HepG2 (cell line): ENCODE data around the gene SEM1. TPM values are rescaled to one million over a fixed set of nuclear protein-coding genes. Genes with fewer than 3 reads are reported as not detected.

Experiments used
- ATAC-seq: fragments of 200-7000 bp; cut with Tn5 transposase; 3 replicates; pipeline ENCODE4 v1.9.1; 2020; ENCODE audit warnings: mild to moderate bottlenecking, moderate library complexity
- BruUV-seq: library from RNA; stranded (reverse); fragments of 400-500 nt; replicated peaks from 2 replicates; lab custom pipeline; 2021; lab: Mats Ljungman, UMichigan
- CTCF ChIA-PET: fragments of 300-600 bp; formaldehyde crosslinking; extraction: SDS; loops from one replicate; lab custom pipeline; 2021; ENCODE audit warnings: low total read pairs, inconsistent platforms, low intra/inter-chr PET ratio; lab: Yijun Ruan, JAX
- POLR2A ChIA-PET: fragments of 350-600 bp; sonication (Branson Sonifier 250); formaldehyde crosslinking; loops from one replicate; lab custom pipeline; 2020; ENCODE audit warnings: antibody characterized with exemption, inconsistent platforms; lab: Yijun Ruan, JAX
- DNase-seq: peaks from one replicate; pipeline ENCODE4 v3.0.0-alpha.2; 2015; ENCODE audit warnings: low spot score
- FAIRE-seq: peaks from 3 replicates; lab custom pipeline; 2011; peaks lifted over from hg19 to GRCh38; lab: Jason Lieb, UNC
- H2AFZ ChIP-seq: one replicate; pipeline ENCODE4 v1.6.1; 2011; ENCODE audit warnings: low read length, inconsistent platforms
- H3K27ac ChIP-seq: fragments of 300-600 bp; 3 replicates; pipeline ENCODE4 v1.8.0; 2011; ENCODE audit warnings: mixed run types, mild to moderate bottlenecking, mixed read lengths, low read length, inconsistent platforms; ENCODE audit not compliant: insufficient read depth; ENCODE audit errors: extremely low read length
- H3K27me3 ChIP-seq, 2 experiments: fragments of 200-600 bp in 1 of 2; 2 replicates in 1 of 2; 3 replicates in 1 of 2; pipeline versions ENCODE4 v1.6.0 to v1.8.0; 2011; ENCODE audit warnings: low read length in 2 of 2, mild to moderate bottlenecking in 2 of 2, moderate library complexity in 2 of 2, inconsistent platforms in 1 of 2; ENCODE audit not compliant: insufficient read depth in 2 of 2, control insufficient read depth in 1 of 2
- H3K36me3 ChIP-seq, 2 experiments: fragments of 200-600 bp in 1 of 2; replicated peaks in 1 of 2; 2 replicates in 1 of 2; 3 replicates in 1 of 2; pipeline versions ENCODE4 v1.5.1 to v1.8.0; 2011; ENCODE audit warnings: low read length in 2 of 2, inconsistent platforms in 1 of 2; ENCODE audit not compliant: insufficient read depth in 2 of 2, control insufficient read depth in 1 of 2
- H3K4me1 ChIP-seq: 2 replicates; pipeline ENCODE4 v1.5.1; 2012; ENCODE audit warnings: low read length, inconsistent platforms; ENCODE audit not compliant: insufficient read depth
- H3K4me2 ChIP-seq: 2 replicates; pipeline ENCODE4 v1.6.0; 2011; ENCODE audit warnings: low read depth, low read length, inconsistent platforms
- H3K4me3 ChIP-seq, 3 experiments: fragments of 200-600 bp in 1 of 3; sonication (generic), shearing (Covaris generic) in 1 of 3; replicated peaks in 1 of 3; 2 replicates each; pipeline ENCODE4 v1.5.1; 2011 to 2016; ENCODE audit warnings: low read length in 3 of 3, inconsistent platforms in 2 of 3, low read depth in 2 of 3, mild to moderate bottlenecking in 2 of 3, control low read depth in 1 of 3, mixed read lengths in 1 of 3; ENCODE audit not compliant: insufficient read depth in 1 of 3
- H3K79me2 ChIP-seq: one replicate; pipeline ENCODE4 v1.6.1; 2011; ENCODE audit warnings: low read length, inconsistent platforms; ENCODE audit not compliant: insufficient read depth
- H3K9ac ChIP-seq: 2 replicates; pipeline ENCODE4 v1.6.0; 2011; ENCODE audit warnings: mild to moderate bottlenecking, low read depth, low read length, inconsistent platforms; ENCODE audit not compliant: insufficient read depth
- H3K9me3 ChIP-seq: 2 replicates; pipeline ENCODE4 v1.5.1; 2012; ENCODE audit warnings: mild to moderate bottlenecking, low read length
- H4K20me1 ChIP-seq: 2 replicates; pipeline ENCODE4 v1.6.0; 2011; ENCODE audit warnings: inconsistent platforms, mild to moderate bottlenecking, low read length, moderate library complexity; ENCODE audit not compliant: insufficient read depth
- ATF1 ChIP-seq: IDR thresholded peaks from 2 replicates; pipeline ENCODE4 v1.6.1; 2016; ENCODE audit warnings: mild to moderate bottlenecking, control low read depth
- CTCF ChIP-seq: sonication (generic); formaldehyde crosslinking; IDR thresholded peaks from 2 replicates; pipeline ENCODE4 v1.5.0; 2020; ENCODE audit warnings: mild to moderate bottlenecking, missing genetic modification reagents, moderate library complexity
- HOXD1 ChIP-seq: sonication (generic); formaldehyde crosslinking; IDR thresholded peaks from 2 replicates; pipeline ENCODE4 v1.5.0; 2020; ENCODE audit warnings: missing genetic modification reagents
- NCOA1 ChIP-seq: sonication (generic); formaldehyde crosslinking; IDR thresholded peaks from 2 replicates; pipeline ENCODE4 v1.9.0; 2021; ENCODE audit warnings: missing genetic modification reagents
- SMAD1 ChIP-seq: sonication (generic); formaldehyde crosslinking; IDR thresholded peaks from 2 replicates; pipeline ENCODE4 v1.4.0; 2020; ENCODE audit warnings: missing genetic modification reagents, low read depth, mild to moderate bottlenecking, borderline replicate concordance
- SMC3 ChIP-seq: IDR thresholded peaks from 2 replicates; pipeline ENCODE4 v1.6.1; 2011; ENCODE audit warnings: low read length, improper control_type of control experiment
- STAG1 ChIP-seq: sonication (generic); formaldehyde crosslinking; IDR thresholded peaks from 2 replicates; pipeline ENCODE4 v1.4.0; 2020; ENCODE audit warnings: missing genetic modification reagents
- THRA ChIP-seq: sonication (generic); formaldehyde crosslinking; IDR thresholded peaks from 2 replicates; pipeline ENCODE4 v1.4.0; 2020; ENCODE audit warnings: missing genetic modification reagents, borderline replicate concordance
- USF2 ChIP-seq, 2 experiments: sonication (generic) in 1 of 2; formaldehyde crosslinking in 1 of 2; IDR thresholded peaks; 2 replicates each; pipeline versions ENCODE4 v1.5.1 to v1.6.1; 2011 to 2020; ENCODE audit warnings: borderline replicate concordance in 1 of 2, low read depth in 1 of 2, low read length in 1 of 2, mild to moderate bottlenecking in 1 of 2, missing genetic modification reagents in 1 of 2, moderate library complexity in 1 of 2
- ZNF432 ChIP-seq: sonication (generic); formaldehyde crosslinking; IDR thresholded peaks from 2 replicates; pipeline ENCODE4 v1.5.0; 2020; ENCODE audit warnings: missing genetic modification reagents, mild to moderate bottlenecking, borderline replicate concordance
- ZNF580 ChIP-seq: IDR thresholded peaks from 2 replicates; pipeline ENCODE4 v1.6.1; 2016; ENCODE audit warnings: low read depth, borderline replicate concordance
- WGBS: methylation state at CpG from one replicate; pipeline ENCODE4 v1.1.6; 2017; ENCODE audit warnings: low lambda C conversion rate; 5-methylcytosine and 5-hydroxymethylcytosine counted together
- in situ Hi-C: cut with HindIII; loops from 2 replicates; pipeline ENCODE4 v1.10.0; 2017; ENCODE audit warnings: low pct_unique_long_range_greater_than_20kb; ENCODE audit not compliant: extremely low pct_ligation_motif_present
- intact Hi-C: fragments of 100-400 bp; cut with micrococcal nuclease; formaldehyde crosslinking; loops from one replicate; pipeline ENCODE4 v1.10.0; 2022; ENCODE audit not compliant: unreplicated experiment
- polyA plus RNA-seq, 8 experiments: library from polyadenylated mRNA; depleted of rRNA in 3 of 8; stranded (reverse) in 7 of 8; unstranded in 1 of 8; fragments of >200 nt; fragmentation: Illumina TruSeq in 4 of 8; extraction: Trizol in 4 of 8; gene quantifications; 2 replicates each; pipeline versions ENCODE4 v1.2.1 to v1.2.3, GENCODE V29; 2011 to 2016; ENCODE audit warnings: low read depth in 4 of 8, missing spikeins in 1 of 8, mixed read lengths in 1 of 8; ENCODE audit not compliant: insufficient read depth in 1 of 8
- total RNA-seq, 5 experiments: library from RNA; depleted of rRNA; stranded (reverse); fragments of >200 nt; fragmentation: Illumina TruSeq; extraction: Trizol; gene quantifications; 2 replicates each; pipeline ENCODE4 v1.2.3, GENCODE V29; 2016; ENCODE audit warnings: low read depth in 1 of 5

The SEM1 gene
- total and polyA plus RNA-seq, 2 of the 13 experiments (the other 11 are each of a cell fraction or from before 2014, with no cell fraction given) = 40.7 to 174 TPM

- Histone ChIP-seq H3K4me2 (no peak overlapping the region), H3K9me3 (no peaks in the 10 kb centered on the region), H3K27ac (no peak overlapping the region), H3K4me1 (no peaks in the 10 kb centered on the region), H3K9ac (no peak overlapping the region), H2AFZ (no peak overlapping the region), H3K79me2 (no peaks in the 10 kb centered on the region), H3K36me3 (no peaks in the 10 kb centered on the region), H3K4me3 (no peak overlapping the region), H3K27me3 (no peaks in the 10 kb centered on the region; a peak in 1 of 5 replicates), H4K20me1 (no peaks in the 10 kb centered on the region)
- TF ChIP-seq ZNF432 (CRISPR knock-in tag) = no peak
- TF ChIP-seq ZNF580 = no peak
- TF ChIP-seq CTCF (CRISPR knock-in tag) = peak; percentile 26
- TF ChIP-seq ATF1 (CRISPR knock-in tag) = no peak
- TF ChIP-seq HOXD1 (CRISPR knock-in tag) = no peak
- TF ChIP-seq USF2 (IDR thresholded peaks at IDR 0.05; ENCODE audit: low read depth, low read length) = no peak
- TF ChIP-seq USF2 (CRISPR knock-in tag; IDR thresholded peaks at IDR 0.05; ENCODE audit: borderline replicate concordance) = no peak
- TF ChIP-seq NCOA1 (CRISPR knock-in tag) = no peak
- TF ChIP-seq STAG1 (CRISPR knock-in tag) = peak; percentile 43
- peak; percentile 92; the same call in 1 of the 2 replicates for TF ChIP-seq THRA (CRISPR knock-in tag)
- TF ChIP-seq SMC3 = peak; percentile 6; the same call in 1 of the 2 replicates
- TF ChIP-seq SMAD1 (CRISPR knock-in tag) = no peak
- no peak for DNase-seq
- POLR2A ChIA-PET = no interaction called here
- no peak for FAIRE-seq
- in situ Hi-C loops = no loop called here
- CTCF ChIA-PET = interaction anchor here (1.7 kb wide), 1 partner anchor 290 kb away, joined by 8 read pairs; no protein-coding TSS in a partner anchor
- whole genome bisulfite sequencing = 33% methylated on average over 3 of the region's 3 CpGs
- intact Hi-C loops = no loop called here
- ATAC-seq = no peak
- BruUV-seq = no TSS peak
Measured at GRCh38 chr7:96737545-96738050, 28.0 kb upstream of the SEM1 start.
